AG08395 (cell line): ENCODE data around the gene PPP4R3B.
"Not testable (repeated sequence)": the region's sequence is repeated elsewhere in the genome, so short reads cannot be mapped to it uniquely, and the experiment has no call there.

ENCODE experiments used
- DNase-seq: peaks from one replicate; pipeline ENCODE4 v3.0.0; 2012; ENCODE audit warnings: mixed read lengths, low spot score

Gene PPP4R3B

DNA sequence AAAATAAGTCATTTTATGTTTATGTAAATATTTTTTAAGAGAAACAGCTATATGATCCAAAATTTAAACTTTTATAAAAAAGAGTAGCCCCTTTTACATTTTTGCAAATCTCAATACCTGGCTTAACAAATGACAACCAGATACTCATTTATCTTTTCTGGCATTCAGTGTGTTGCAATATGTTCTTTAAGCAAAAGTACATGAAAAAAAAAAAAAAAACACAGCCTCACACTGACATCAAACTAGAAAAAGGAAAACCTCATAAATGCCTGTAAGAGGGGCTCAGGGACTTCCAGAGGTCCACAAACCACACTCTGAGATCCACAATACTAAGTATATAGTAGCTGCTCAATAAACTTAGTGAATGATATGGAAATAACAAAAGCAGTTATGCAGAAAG, 21.9 kb downstream of the PPP4R3B start:
- DNase-seq, result no peak

DNA sequence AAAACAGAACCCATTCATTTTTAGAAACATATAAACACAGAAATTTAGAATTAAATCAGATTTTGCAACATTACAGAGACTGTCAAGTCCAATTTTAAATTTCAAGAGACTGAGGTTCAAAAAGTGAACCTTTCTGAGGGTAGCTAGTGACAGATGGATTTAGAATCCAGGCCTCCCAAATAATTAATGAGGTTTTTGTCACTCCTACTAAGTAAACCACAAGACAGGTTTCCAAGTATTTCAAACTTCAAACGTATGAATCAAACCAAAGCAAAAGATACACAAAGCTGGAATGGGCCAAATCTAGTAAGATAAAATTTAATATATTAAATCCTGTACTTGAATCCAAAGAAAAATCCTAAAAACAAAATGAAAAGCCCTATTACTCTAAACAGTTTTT, 25.3 kb downstream of the PPP4R3B start:
- no peak for DNase-seq

DNA sequence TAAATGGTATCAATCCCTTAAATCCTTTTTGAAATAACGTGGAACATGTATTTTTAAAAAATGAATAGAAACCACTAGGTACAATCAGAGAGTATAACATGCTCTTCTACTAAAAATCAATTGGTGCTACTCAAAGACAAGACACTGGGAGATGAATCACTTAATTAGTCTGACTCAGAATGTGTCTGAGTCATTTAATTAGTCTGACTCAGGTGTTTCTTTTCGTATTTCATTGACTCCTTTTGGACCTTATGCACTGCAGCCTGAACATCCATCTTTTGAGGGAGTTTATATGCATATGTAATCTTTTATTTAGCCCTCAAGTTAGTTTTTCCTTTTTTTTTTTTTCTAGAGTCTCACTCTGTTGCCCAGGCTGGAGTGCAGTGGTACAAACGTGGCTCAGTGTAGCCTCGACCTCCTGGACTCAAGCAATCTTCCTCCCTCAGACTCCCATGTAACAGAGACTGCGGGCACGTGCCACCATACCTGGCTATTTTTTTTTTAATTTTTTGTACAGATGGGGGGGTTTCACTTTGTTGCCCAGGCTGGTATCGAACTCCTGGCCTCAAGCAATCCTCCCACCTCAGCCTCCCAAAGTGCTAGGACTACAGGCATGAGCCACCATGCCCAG, 26.5 kb downstream of the PPP4R3B start:
- DNase-seq, result peak; percentile 69

DNA sequence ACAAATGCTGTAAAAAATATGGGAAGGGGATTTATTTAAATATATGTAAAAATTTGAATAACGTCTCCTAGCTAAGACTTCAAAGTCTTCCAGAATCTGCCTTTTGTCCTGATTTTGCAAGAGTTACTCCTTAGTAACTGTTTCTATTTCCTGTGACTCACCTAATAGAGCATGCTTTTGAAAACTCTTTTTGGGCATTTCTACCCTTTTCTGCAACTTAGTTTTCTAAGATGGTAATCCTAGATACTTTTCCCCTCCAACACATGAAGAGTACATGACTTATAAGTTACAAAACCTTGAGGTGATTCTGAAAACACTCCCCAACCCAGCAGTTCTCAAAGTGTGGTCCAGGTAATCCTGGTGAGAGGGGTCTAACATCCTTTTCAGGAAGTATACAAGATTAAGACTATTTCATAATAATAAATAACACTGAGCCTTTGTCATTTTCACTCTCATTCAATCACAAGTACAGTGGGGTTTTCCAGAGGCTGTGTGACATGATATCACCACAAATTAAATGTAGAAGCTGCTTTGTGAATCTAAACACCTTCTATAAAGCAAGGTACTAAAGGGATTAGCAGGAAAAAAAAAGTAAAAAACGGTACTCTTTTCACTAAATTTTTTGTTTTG, 31.9 kb downstream of the PPP4R3B start:
- peak; percentile 54 for DNase-seq

DNA sequence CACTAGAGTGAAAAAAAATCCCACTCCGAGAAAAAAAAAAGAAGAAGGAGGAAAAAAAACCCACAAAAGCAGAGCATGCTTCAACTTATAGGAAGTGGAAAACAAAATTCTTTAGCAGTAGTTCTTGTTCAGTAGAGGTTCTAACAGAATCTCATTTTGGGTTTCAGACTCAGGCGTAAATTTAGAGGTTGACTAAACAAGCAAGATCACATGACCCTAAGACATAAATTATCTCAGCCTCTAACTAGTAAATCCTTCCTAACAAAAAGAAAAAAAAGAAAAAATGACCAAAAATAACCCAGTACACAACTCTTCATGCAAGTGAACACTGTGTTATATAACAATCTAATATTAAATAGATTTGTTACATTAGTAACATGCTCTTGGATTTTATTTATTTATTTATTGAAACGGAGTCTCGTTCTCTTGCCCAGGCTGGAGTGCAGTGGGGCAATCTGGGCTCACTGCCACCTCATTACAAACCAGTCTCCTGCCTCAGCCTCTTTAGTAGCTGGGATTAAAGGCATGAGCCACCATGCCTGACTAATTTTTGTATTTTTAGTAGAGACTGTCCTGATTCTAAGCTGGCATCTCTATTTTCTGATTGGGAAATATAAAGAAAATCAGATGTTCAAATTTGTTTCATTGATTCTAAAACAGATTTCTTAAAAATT, 35.4 kb downstream of the PPP4R3B start:
- DNase-seq, result no peak

DNA sequence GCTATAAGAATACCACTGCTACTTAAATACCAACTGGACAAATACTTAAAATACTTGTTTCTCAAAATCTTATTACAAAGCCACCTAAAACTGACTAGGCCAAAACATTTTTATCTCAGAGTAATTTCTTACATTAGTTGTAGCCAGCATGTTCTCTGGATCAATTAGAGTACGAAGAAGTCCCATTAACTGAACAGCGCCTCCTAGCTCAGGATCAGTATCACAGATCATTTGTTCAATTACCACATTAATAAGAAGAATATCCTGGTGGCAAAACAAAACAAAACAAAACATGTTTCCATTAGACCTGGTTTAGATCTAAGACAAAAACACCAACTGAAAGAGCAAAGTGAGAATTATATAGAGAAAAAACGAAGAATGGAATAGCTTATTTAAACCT, 36.0 kb downstream of the PPP4R3B start:
- no peak for DNase-seq

DNA sequence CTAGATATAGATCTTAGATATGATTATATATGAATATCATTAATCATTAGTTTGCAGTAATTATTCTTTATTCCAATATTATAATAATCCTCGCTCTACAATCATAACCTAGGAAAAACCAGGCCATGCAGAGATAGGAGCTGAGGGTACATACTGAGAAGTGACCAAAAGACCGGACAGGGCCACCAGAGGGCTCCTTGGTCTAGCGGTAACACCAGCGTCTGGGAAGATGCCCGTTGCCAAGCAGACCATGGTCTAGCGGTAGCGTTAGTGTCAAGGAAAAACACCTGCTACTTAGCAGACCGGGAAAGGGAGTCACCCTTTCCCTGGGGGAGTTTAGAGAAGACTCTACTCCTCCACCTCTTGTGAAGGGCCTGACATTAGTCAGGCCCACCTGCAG, 48.4 kb downstream of the PPP4R3B start:
- not testable (repeated sequence) for DNase-seq

DNA sequence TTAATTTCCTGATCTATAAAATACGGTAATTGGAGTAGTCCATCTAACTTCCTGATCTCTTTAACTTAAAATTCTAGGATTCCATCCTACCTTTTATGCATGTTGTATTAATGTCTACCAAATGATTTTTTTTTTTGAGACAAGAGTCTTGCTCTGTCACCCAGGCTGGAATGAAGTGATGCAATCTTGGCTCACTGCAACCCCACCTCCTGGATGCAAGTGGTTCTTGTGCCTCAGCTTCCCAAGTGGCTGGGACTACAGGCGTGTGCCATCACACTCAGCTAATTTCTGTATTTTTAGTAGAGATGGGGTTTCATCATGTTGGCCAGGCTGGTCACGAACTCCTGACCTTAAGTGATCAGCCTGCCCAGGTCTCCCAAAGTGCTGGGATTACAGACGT, 50.1 kb downstream of the PPP4R3B start:
- DNase-seq, result no peak

DNA sequence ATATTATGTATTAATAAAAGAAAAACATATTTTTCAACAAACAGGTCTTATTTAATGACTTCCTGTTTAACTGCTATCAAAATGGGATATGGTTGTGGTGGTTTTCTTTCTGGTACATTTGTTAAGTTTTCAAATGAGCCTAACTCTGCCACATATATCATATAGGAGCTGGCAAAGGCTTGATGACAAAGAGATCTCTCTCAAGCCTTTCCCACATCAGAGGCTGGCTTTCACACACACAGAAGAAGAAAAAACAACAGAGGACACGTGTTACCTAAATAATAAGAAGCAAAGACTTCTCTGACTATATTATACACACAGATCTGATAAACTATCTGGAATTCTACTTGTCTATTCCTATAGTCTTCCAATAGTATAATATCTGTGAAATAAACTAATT, 51.8 kb downstream of the PPP4R3B start:
- DNase-seq, result no peak

DNA sequence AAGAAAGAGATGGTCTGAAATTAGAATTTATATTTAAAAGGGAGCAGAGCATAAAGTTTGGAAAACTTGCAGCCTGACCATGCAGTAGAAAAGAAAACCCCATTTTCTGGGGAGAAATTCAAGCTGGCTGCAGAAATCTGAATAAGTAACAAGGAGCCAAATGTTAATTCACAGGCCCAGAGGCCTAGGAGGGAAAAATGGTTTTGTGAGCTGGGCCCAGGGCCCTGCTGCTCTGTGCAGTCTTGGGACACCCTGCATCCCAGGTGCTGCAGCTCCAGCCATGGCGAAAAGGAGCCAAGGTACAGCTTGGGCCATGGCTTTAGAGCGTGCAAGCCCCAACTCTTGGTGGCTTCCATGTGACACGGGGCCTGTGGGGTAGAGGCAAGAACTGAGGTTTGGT, 56.6 kb downstream of the PPP4R3B start:
- DNase-seq, result no peak

DNA sequence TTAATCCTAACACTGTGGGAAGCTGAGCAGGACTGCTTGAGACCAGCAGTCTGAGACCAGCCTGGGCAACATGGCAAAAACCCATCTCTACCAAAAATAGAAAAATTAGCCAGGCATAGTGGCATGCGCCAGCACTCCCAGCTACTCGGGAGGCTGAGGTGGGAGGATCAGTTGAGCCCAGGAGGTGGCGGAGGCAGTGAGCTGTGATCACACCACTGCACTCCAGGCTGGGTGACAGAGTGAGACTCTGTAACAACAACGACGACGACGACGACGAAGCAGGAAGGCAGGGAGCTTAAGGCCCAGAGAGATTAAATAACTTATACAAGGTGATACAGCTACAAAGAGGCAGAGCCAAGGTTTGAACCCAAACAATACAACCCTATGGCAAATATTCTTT, 60.6 kb downstream of the PPP4R3B start:
- DNase-seq, result no peak

DNA sequence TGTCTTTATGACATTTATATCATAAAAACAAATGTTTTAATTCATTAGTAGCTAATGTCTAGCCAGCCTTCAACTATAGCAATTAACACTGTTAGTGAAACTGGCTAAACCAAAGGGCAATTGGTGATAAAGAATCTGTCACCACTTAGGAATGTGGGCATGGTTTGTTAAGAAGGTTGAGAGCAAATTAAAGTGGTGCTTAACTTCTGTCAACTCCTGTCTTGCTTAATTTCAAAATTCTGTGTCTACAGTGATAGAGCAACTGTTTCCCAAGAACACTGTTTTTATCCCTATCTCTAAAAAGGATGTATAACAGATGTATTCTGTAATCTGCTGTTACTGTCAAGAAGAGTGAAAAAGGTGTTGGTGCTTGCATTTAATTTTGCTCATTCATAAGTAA, 61.4 kb downstream of the PPP4R3B start:
- DNase-seq, result peak; percentile 2

DNA sequence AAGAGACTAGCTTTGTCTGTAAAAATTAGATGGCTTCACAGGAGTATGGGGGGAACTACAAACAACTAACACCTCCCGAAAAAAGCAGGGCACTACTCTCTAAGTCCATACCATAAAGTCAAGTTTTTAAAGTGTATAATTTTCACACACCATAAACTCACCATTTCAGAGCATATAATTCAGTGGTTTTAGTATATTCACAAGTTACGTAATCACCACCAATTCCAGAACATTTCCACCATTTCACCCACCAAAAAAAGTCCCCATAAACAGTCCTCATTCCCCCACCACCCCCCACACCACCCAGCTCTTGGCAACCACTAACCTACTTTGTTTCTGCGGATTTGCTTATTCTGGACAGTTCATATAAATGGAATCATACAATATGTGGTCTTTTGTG, 64.1 kb downstream of the PPP4R3B start:
- DNase-seq, result no peak

DNA sequence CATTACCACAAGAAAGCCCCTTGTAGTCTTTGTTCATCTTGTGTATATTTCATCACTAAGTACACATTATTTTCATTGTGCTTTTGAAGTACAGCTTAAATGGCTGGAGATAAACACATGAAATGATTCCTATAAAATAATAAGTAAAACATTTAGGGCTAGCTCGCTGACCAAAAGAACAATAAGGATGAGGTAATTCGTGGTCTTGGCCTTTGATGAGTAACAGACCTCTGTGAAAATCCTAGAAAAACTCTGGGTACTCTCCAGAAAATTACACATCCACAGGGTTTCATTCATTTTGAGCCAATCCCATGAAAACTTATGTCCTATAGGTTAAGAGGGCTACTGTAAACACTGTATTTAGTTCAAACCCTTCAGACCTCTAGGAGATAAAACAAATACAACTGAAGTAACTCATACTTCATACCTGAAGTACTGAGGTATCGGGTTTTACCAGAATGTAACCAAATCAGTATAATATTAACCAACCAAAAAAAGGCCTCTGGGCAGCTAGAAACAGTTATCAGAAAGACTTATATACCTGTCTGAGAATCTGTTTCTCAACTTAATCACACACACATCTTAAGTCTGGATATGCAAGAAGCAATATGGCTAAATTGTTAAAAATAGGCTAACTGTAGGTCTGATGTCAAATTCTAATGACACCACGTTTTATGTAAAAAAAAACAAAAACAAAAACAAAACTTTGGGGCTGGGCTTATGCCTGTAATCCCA, 66.9 kb downstream of the PPP4R3B start:
- peak; percentile 68 for DNase-seq

DNA sequence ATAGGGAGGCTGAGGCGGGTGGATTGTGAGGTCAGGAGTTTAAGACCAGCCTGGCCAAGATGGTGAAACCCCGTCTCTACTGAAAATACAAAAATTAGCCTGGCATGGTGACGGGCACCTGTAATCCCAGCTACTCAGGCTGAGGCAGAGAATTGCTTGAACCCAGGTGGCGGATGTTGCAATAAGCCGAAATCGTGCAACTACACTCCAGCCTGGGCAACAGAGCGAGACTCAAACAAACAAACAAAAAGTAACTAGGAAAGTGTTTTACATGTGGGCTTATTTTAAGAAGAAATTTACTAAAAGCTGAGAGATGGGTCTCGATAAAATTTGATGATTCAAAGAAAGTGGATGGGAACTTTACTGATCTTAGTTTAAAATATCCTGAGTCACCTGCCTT, 69.7 kb downstream of the PPP4R3B start:
- not testable (repeated sequence) for DNase-seq

DNA sequence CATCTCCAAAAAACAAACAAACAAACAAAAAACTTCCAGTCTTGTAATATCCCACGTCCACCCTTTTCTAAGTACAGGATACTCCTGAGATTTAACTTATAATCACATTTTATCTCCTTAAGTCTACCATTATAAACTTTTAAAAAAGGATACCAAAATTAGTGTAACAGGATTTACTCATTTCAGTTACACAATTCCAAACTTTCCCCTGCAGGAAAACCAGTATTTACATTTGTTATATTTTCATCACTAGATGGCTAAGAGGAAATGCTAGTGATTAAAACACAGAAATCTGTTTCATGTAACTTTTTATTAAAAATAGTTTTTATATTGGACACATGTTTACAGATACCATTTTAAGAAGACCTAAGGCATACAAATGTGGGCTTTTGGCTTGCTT, 70.4 kb downstream of the PPP4R3B start:
- DNase-seq, result no peak

DNA sequence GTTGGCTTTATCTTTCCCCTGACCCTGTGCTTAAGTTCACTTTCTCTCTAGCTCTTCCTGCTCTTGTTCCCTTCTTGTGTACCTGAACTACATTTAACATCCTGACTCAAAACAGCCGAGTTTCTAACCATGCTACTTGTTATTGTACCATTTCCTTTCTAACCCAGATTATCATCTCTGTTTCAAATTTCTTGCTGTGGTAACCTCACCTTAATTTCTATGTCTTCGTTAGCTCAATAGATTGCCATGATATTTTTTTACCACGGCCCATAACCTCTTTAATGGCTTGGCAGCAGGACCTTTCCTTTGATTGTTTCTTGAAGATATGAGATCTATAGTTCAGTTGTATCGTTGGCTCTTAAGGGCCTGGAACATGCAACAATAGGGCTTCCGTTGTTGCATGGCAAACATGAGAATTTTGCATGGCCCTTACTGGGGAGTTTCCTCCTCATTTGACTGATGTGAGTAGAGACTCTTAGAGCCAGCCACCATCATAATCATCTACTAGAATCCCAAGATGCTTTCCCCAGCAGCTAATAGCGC, 86.8 kb downstream of the PPP4R3B start:
- no peak for DNase-seq

DNA sequence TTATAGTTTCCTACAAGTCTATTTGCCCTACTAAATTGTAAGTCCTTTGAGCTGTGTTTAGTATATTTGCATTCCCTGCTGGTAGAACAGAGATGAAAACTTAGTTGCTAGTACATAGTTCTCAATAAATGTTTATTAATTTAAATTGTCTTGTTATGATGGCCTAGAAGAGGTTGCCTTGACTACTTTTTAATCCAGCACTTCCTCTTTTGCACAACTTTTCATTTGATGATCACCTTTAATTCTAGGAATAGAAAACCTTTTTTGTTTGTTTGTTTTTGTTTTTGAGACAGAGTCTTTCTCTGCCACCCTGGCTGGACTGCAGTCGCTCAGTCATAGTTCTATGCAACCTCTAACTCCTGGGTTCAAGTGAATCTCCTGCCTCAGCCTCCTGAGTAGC, 91.2 kb downstream of the PPP4R3B start:
- no peak for DNase-seq

DNA sequence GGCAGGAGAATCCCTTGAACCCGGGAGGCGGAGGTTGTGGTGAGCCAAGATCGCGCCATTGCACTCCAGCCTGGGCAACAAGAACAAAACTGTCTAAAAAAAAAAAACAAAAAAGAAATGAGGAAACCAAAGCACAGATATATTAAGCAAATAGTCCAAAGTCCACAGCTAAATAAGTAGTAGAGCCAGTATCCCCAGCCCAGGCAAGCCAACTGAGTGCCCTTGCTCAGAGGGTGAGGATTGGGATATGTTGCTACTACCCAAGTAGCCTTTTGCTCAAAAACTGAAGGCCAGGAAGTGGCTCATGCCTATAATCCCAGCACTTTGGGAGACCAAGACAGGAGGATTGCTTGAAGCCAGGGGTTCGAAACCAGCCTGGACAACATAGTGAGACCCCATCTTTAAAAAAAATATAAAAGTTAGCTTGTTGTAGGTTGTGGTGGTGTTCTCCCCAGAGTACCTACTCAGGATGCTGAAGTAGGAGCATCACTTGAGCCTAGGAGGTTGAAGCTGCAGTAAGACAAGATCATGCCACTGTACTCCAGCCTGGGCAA, 92.5 kb downstream of the PPP4R3B start:
- DNase-seq, result no peak

DNA sequence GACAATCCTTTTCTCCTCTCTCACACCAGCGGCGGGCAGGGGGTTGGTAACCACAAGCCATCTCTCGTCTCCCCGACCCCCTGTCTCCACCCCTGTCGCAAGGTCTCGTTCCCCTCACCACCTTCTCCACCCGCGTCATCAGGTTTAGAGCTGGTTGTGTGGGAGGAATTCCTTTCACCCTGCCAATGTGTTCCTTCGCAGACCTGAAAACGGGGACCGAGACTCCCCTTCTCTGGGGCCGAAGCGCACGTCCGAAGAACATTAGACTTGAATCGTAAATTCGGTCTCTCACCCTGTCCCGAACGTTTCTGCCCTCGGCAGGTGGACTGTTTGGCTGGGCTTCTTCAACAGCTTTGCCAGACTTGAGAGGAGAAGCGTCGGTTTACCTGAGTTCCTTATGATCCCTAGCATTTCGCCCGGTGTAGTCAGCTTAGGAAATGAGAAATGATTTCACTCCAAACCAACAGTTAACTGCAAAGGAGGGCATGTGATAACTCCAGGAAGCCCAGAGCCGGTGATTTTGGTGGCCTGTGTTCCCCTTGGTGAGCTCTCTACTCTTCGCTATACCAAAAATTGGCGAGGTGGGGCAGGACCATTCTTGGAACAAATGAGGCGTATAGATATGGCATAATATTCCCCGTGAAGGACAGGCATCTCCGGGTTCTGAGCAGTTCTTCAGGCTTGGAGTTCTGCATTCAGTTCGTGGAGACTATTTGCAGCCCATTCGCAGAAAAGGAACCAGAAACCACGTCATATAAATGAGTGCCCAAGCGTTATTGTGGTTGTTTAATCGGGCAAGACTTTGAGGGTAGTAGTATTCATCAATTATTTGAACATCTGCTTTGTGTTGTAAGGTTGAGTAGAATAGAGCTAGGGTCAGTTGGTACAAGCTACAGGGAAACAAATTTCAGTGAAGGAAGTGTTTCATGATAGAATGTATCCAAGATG, 97.2 kb downstream of the PPP4R3B start:
- peak; percentile 8 for DNase-seq

DNA sequence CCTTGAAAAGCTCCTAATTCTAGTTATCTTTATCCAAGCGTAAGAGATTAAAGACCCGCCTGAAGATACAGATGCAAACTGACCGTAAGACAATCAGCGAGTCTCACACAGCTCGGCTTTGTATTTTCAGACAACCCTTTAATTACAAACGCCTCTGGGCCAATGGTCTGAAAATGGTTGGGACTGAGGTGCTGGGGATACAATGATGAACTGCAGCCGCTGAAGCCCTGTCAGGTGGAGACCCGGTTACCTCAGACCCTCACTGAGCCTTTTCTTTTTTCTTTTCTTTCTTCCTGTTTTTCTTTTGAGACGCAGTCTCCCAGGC, 98.6 kb downstream of the PPP4R3B start:
- DNase-seq, result no peak
